ENCODE results near the gene MYO18A.

- TF ChIP-seq CTCF (IDR thresholded peaks at IDR 0.05) (no peak), EZH2 (IDR thresholded peaks at IDR 0.05) (no peak), EZH2phosphoT487 (IDR thresholded peaks at IDR 0.05) (no peak)
These were observed 84.8 kb downstream of the MYO18A start for GRCh38 chr17:29095439-29095838.
